Posterior vena cava (tissue), 2 donors: ENCODE results near the gene IQCB1. TPM values are rescaled to one million over a fixed set of nuclear protein-coding genes. Genes with fewer than 3 reads are reported as not detected.

ENCODE experiments used
- total RNA-seq, 2 donors: library from RNA; stranded (reverse); fragmentation: NEBNext Ultra II Directional; extraction: Animal tissue kit (Norgen Biotek cat#: 25700); gene quantifications; one replicate each; pipeline ENCODE4 v1.2.1, GENCODE V29; 2021
- donor health status: DM: yes; HTN: yes; CAD: no.
- donor health status: DM: yes; HTN: yes; CAD: no.

IQCB1 gene
- total RNA-seq, 2 donors from 2014 or later, result 11.6 to 13.8 TPM

Other genes starting within 250 kb of the IQCB1 start
- gene FBXO40, start 241.7 kb downstream of the IQCB1 start, total RNA-seq, result 1 to 10 TPM in 1 of 2 donors, under 1 TPM in 1; 0.83 to 1.5 TPM
- 10 to 100 TPM; 33.8 to 72.0 TPM for gene HCLS1, start 174.2 kb downstream of the IQCB1 start, total RNA-seq
- 10 to 100 TPM; 58.3 to 64.2 TPM for gene GOLGB1, start 85.3 kb downstream of the IQCB1 start, total RNA-seq
- 1 to 10 TPM; 5.0 to 7.9 TPM for gene EAF2, start 149 bp upstream of the IQCB1 start, total RNA-seq
- gene SLC15A2, start 59.3 kb upstream of the IQCB1 start, total RNA-seq, result 1 to 10 TPM; 2.0 to 2.1 TPM
- under 1 TPM in 1 of 2 donors, not detected in 1; 0.10 TPM for gene ILDR1, start 187.2 kb upstream of the IQCB1 start, total RNA-seq
- gene CD86, start 220.3 kb upstream of the IQCB1 start, total RNA-seq, result 1 to 10 TPM; 5.0 to 9.7 TPM